GM12865 (cell line): ENCODE data around the gene PPRC1.
"Not testable (repeated sequence)": the region's sequence is repeated elsewhere in the genome, so short reads cannot be mapped to it uniquely, and the experiment has no call there.

Source experiments
- DNase-seq: peaks from one replicate; pipeline ENCODE4 v3.0.0; 2010; ENCODE audit warnings: low read depth
- H3K4me3 ChIP-seq: 2 replicates; pipeline ENCODE4 v1.5.1; 2011; ENCODE audit warnings: mild to moderate bottlenecking, low read depth, low read length, control low read depth
- CTCF ChIP-seq: IDR thresholded peaks from 2 replicates; pipeline ENCODE4 v1.5.1; 2011; ENCODE audit warnings: low read length, control low read depth, low read depth, inconsistent platforms; ENCODE audit not compliant: insufficient read depth; ENCODE audit errors: missing control alignments

PPRC1 gene

GRCh38 chr10:102175415-102175814, 42.6 kb downstream of the PPRC1 start:
- no peak for TF ChIP-seq CTCF
- H3K4me3 ChIP-seq = no peak overlapping the region
- no peak for DNase-seq

- DNase-seq = no peak
- TF ChIP-seq CTCF = no peak
- H3K4me3 ChIP-seq = no peak overlapping the region
Measured at GRCh38 chr10:102184606-102185005, 51.8 kb downstream of the PPRC1 start.

GRCh38 chr10:102185272-102185671, 52.4 kb downstream of the PPRC1 start:
- DNase-seq = no peak
- no peak overlapping the region for H3K4me3 ChIP-seq
- no peak for TF ChIP-seq CTCF

GRCh38 chr10:102185811-102186527, 53.1 kb downstream of the PPRC1 start:
- TF ChIP-seq CTCF = no peak
- DNase-seq = no peak
- H3K4me3 ChIP-seq = no peak overlapping the region

- DNase-seq = no peak
- H3K4me3 ChIP-seq = no peak overlapping the region
- no peak for TF ChIP-seq CTCF
Measured at GRCh38 chr10:102188298-102188940, 55.6 kb downstream of the PPRC1 start.

GRCh38 chr10:102188941-102189898, 56.4 kb downstream of the PPRC1 start:
- peak; percentile 53 for DNase-seq
- H3K4me3 ChIP-seq = not testable (repeated sequence)

- no peak overlapping the region for H3K4me3 ChIP-seq
- DNase-seq = no peak
- TF ChIP-seq CTCF = no peak
Measured at GRCh38 chr10:102191956-102192355, 59.1 kb downstream of the PPRC1 start.
